HG03565 (cell line): ENCODE data around the gene PSMB3.
"Not testable (repeated sequence)": the region's sequence is repeated elsewhere in the genome, so short reads cannot be mapped to it uniquely, and the experiment has no call there.

ENCODE experiments used
- ATAC-seq: cut with Tn5 transposase; IDR thresholded peaks from one replicate; pipeline ENCODE4 v1.9.1; 2021; ENCODE audit warnings: mild to moderate bottlenecking, moderate library complexity; ENCODE audit not compliant: unreplicated experiment

The PSMB3 gene

GRCh38 chr17:38748149-38748891 is 4.2 kb upstream of the PSMB3 start, which contains the start of gene PCGF2:
PCGF2 (minus strand) TSS chr17:38748336; CDS start chr17:38740402, 7,934 bp downstream.
- ATAC-seq = no peak

- no peak for ATAC-seq
Observed at GRCh38 chr17:38748892-38749222, 3.7 kb upstream of the PSMB3 start.

GRCh38 chr17:38749223-38750043 is 3.1 kb upstream of the PSMB3 start:
- ATAC-seq = no peak

GRCh38 chr17:38750044-38750311 is 2.6 kb upstream of the PSMB3 start:
- ATAC-seq = no peak

GRCh38 chr17:38750312-38751121 is 2.0 kb upstream of the PSMB3 start:
- ATAC-seq = no peak

DNA sequence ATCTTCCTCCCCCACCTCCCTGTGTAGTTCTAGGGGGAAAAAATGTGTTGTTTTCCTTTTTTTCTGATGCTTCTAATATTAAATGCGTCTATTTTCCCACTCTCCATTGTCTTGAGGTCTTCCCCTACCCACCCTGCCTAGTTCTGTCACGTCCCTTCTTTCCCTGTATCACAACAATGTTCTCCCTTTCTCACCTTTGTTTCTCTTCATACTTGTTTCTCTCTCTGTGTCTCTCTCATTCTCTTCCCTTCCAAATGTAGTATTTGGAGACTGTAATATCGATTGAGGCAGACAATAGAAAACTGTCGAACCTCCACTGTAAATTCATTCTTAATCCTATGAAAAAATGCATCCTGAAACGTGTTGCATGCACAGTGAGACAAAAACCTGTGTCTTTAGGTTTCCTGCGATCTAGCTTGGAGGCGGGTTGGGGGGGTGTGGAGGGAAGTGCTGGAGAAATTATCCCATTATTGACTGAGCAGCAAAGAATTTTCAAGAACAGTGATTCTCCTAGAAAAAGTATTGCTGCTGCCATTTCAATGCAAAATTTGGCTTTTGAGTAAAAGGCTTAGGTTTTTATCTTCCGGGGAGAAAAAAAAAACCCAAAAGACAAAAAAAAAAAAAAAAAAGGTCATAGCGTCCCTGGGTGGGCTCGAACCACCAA is 1.3 kb upstream of the PSMB3 start:
- ATAC-seq = no peak

DNA sequence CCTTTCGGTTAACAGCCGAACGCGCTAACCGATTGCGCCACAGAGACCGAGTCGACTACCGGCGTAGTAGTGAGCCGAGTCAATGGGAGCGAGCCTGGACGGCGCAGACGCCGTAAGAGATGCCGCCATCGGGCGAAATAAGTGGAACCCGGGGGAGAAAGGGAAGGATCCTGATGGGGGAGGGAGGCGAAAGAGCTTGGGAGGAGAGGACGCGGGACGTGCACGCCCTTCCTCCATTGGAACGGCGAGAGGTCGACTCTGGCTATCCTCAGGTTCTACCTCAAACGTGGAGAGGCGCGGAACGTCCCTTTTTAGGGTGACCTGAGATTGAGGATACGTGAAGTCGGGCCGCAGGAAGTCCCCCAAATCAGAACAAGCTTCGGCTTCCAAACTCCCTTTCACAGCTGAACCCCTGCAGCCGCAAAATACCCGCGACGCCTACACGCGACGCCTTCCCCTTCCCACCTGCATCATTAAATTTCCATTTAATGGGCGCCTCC is 683 bp upstream of the PSMB3 start:
- ATAC-seq = peak; percentile 1

GRCh38 chr17:38753071-38753506 is 548 bp downstream of the PSMB3 start:
- no peak for ATAC-seq

DNA sequence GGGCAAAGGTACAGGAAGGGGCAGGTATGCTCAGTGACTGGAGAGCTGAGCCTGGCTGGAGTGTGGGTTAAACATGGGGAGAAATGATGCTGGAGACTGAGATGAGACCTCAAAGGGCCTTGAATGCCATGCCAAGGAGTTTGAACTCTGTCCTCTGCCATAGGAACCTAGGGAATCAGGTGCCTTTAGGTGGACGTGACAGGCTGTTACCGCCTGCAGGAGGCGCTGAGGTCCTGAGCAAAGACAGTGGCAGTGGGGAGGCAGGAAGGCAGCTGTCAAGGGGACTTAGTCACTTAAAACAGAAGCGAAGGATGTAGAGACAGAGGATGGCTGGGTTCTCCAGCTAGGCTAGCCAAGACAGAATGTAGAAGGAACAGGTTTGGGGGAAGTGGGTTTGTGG is 9.1 kb downstream of the PSMB3 start:
- no peak for ATAC-seq

DNA sequence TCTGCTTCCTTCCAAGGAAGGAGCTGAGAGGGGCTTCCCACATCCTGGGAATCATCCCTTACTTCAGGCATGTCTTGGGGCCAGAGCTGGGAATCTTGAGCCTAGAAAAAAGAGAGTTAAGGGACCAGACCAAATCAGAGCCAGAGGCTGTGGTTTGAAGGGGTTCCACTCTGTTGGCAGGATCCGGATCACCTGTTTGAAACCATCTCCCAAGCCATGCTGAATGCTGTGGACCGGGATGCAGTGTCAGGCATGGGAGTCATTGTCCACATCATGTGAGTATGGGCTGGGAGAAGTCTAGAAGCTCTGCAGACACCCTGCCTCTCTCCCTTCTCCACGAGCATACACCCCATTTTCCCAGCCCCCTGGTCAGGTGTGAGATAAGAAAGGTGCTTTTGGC is 9.7 kb downstream of the PSMB3 start:
- ATAC-seq = no peak

- ATAC-seq = no peak
Observed at GRCh38 chr17:38766341-38766740, 13.8 kb downstream of the PSMB3 start.

DNA sequence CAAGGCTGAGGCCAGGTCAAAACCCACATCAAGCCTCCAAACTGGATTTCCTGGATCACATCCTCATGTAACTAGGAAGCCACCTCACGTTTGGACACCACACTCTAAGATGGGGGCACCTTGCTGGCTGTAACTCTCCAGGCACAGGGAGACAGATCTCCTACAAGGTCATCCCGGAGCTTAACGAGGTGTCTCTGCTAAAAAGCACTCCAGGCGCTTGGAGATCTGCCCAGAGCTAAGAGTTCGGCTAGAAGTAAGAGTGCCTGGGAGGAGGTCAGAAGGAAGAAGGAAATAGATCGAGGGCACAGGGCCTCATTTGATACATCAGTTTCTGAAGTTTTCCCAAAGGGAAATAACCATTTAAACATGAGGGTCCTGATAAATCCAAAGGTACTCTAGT is 15.9 kb downstream of the PSMB3 start:
- no peak for ATAC-seq

DNA sequence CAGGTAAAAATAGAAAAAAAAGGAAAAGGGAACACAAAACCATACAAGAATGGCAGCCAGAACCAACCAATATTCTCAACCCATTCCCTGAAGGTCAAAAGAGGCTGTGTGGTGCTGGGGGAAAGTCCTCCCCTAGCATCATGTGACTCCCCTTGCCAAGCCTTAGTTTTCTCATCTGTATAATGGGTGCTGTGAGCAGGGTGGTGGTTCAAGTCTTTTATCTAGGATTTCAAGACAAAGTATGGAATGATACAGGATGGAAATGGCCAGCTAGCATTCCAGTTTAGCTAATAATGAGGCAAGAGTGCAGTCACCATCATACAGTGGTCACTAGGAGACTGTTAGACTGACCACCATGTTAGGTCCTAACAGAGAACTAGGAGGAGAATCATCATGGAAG is 20.7 kb downstream of the PSMB3 start:
- no peak for ATAC-seq

DNA sequence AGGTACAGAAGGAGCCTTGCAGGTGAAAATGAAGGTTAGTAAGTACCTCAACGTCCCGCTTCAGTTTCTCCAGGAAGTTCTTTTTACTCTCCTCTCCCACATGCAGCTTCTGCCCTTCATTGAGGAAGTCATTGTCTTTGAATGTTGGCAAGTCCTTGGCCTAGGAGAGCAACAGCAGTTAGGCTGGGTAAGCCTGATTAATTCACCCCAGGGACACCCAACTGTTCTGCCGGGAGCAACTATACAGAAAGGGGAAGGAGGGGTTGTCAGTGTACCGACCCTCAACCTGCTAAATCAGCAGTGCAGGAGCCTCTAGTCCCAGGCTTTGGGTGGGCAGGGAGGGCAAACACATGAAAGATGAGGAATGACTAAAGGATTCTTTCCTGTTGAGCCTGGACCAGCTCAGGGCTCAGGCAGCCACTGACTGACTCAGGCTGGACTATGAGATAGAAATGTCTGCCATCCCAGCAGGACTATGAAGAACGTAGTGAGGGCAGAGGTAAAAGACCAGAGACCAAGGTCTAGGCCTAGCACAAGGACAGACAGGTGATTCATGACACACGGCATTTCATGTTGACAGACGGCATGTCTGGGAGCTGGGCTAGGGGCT is 25.2 kb downstream of the PSMB3 start:
- ATAC-seq = no peak

- ATAC-seq = no peak
Observed at GRCh38 chr17:38779965-38780752, 27.6 kb downstream of the PSMB3 start.

DNA sequence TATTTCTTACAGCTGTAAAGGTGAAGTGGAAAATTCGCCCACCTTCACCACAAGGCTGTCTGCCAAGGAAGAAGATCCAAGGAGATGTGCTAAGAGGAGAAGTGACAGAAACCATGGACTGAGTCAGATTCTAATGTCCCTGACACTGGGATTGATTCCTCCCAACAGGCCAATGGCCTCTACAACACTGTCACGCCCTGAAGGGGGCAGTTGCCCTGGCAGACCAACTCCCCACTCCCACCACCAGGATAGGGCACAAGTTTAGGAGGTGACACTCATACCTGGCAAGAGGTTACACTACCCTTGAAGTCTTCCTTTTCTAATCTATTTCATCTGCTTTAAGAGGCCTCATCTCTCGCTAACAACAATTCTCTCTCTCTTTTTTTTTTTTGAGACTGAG is 30.7 kb downstream of the PSMB3 start:
- no peak for ATAC-seq

GRCh38 chr17:38786372-38786771 is 33.8 kb downstream of the PSMB3 start:
- no peak for ATAC-seq

DNA sequence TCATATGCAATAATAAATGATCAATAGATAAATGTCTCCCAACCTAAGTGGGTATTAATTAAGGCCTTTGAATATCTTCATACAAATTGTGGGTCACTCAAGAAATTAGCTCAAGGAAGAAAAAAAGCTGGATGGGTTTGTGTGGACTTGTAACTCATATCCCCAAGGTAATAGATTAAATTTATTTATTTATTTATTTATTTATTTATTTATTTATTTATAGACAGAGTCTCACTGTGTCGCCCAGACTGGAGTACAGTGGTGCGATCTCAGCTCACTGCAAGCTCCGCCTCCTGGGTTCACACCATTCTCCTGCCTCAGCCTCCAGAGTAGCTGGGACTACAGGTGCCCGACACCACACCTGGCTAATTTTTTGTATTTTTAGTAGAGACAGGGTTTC is 35.5 kb downstream of the PSMB3 start:
- not testable (repeated sequence) for ATAC-seq

- no peak for ATAC-seq
Observed at GRCh38 chr17:38789185-38789584, 36.6 kb downstream of the PSMB3 start.
